Ovary (tissue), 9 donors: ENCODE measurements around the gene HSPBP1. TPM values are rescaled to one million over a fixed set of nuclear protein-coding genes. Genes with fewer than 3 reads are reported as not detected.
A peak's percentile ranks its signal among the peaks of the same experiment; 100 is the strongest.

Experiments used
- DNase-seq, 5 donors: peaks; one replicate each; pipeline ENCODE4 v3.0.0-alpha.2; 2019 to 2020
- H3K27ac ChIP-seq, 2 donors: fragments of 200-600 bp; one replicate each; pipeline versions ENCODE4 v1.5.1 to v1.8.0; 2019 to 2022
- H3K27me3 ChIP-seq: fragments of 200-600 bp; one replicate; pipeline ENCODE4 v1.8.0; 2022
- H3K36me3 ChIP-seq: fragments of 200-600 bp; sonication (generic); one replicate; pipeline ENCODE4 v1.5.1; 2019
- H3K4me1 ChIP-seq: one replicate; pipeline ENCODE4 v1.8.1; 2013; ENCODE audit warnings: mild to moderate bottlenecking, moderate library complexity; ENCODE audit not compliant: insufficient read depth
- H3K4me3 ChIP-seq: fragments of 200-600 bp; sonication (generic); one replicate; pipeline ENCODE4 v1.5.1; 2017
- H3K9me3 ChIP-seq, 2 donors: fragments of 200-600 bp in 1 of 2; sonication (generic) in 1 of 2; one replicate each; pipeline versions ENCODE4 v1.5.1 to v1.8.1; 2013 to 2019; ENCODE audit warnings: mild to moderate bottlenecking in 1 of 2, moderate library complexity in 1 of 2
- CTCF ChIP-seq, 3 donors: fragments of 450-650 bp in 2 of 3; fragments of 200-600 bp in 1 of 3; IDR thresholded peaks; one replicate each; pipeline versions ENCODE4 v1.5.1 to v1.8.0; 2016 to 2022; ENCODE audit warnings: antibody characterized with exemption in 3 of 3, mild to moderate bottlenecking in 1 of 3
- EP300 ChIP-seq: sonication (generic); formaldehyde crosslinking; IDR thresholded peaks from one replicate; pipeline ENCODE4 v1.6.1; 2017; ENCODE audit warnings: antibody characterized with exemption
- POLR2A ChIP-seq: fragments of 450-650 bp; IDR thresholded peaks from one replicate; pipeline ENCODE4 v1.6.1; 2017; ENCODE audit warnings: antibody characterized with exemption, mild to moderate bottlenecking, moderate library complexity
- WGBS, 3 donors: extraction: QIAGEN DNeasy Blood & Tissue Kit in 1 of 3; methylation state at CpG; one replicate each; pipeline versions ENCODE4 v1.1.5 to v1.1.7; 2013 to 2017; 5-methylcytosine and 5-hydroxymethylcytosine counted together
- intact Hi-C, 4 donors: fragments of 100-400 bp; cut with DNase I; formaldehyde crosslinking; loops; one replicate each; pipeline versions ENCODE4 v1.11.0 to v1.15.1; 2022 to 2023
- polyA plus RNA-seq, 2 donors: library from polyadenylated mRNA; stranded (reverse); fragments of 200-250 nt in 1 of 2; fragments of 350-450 nt in 1 of 2; fragmentation: Illumina TruSeq in 1 of 2; extraction: RNeasy Lipid Tissue Mini Kit (QIAGEN cat#74804) in 1 of 2; gene quantifications; one replicate each; pipeline ENCODE4 v1.2.3, GENCODE V29; 2013 to 2014
- total RNA-seq, 7 donors: library from RNA; depleted of rRNA in 2 of 7; stranded (reverse); fragments of >200 nt in 2 of 7; fragmentation: NEBNext Ultra II Directional in 3 of 7; extraction: Animal tissue kit (Norgen Biotek cat#: 25700) in 3 of 7; gene quantifications; one replicate each; pipeline versions ENCODE4 v1.1.0 to v1.2.4, GENCODE V29; 2016 to 2023
- donor health status: DM: no; HTN: no; CAD: no; lungs with moderate emphysema.
- donor health status: DM: no; HTN: no; CAD: no.
- donor health status: Bipolar disorder and iron deficiency.
- donor health status: DM: yes; HTN: yes; CAD: no.
- donor health status: DM: no; HTN: no; CAD: no.
- donor health status: DM: yes; HTN: yes; CAD: no.

The HSPBP1 gene
- total and polyA plus RNA-seq, 9 donors: 3.6 to 40.7 (median 31.8) TPM

- H3K4me3 ChIP-seq: no peak overlapping the region
- no peak overlapping the region for H3K27ac ChIP-seq
- H3K27me3 ChIP-seq: no peaks in the 10 kb centered on the region
- no peaks in the 10 kb centered on the region for H3K4me1 ChIP-seq
- intact Hi-C loops: no loop called here
- 89 to 94% (median 92%) methylated on average over 18 of the region's 18 CpGs for WGBS, 3 donors
- H3K36me3 ChIP-seq: no peaks in the 10 kb centered on the region
- no peak for DNase-seq
- no peaks in the 10 kb centered on the region for H3K9me3 ChIP-seq
- TF ChIP-seq EP300 (no peak), POLR2A (no peak), CTCF (IDR thresholded peaks at IDR 0.05) (no peak)
Observed at GRCh38 chr19:55229145-55229788, 50.6 kb downstream of the HSPBP1 start.

DNA sequence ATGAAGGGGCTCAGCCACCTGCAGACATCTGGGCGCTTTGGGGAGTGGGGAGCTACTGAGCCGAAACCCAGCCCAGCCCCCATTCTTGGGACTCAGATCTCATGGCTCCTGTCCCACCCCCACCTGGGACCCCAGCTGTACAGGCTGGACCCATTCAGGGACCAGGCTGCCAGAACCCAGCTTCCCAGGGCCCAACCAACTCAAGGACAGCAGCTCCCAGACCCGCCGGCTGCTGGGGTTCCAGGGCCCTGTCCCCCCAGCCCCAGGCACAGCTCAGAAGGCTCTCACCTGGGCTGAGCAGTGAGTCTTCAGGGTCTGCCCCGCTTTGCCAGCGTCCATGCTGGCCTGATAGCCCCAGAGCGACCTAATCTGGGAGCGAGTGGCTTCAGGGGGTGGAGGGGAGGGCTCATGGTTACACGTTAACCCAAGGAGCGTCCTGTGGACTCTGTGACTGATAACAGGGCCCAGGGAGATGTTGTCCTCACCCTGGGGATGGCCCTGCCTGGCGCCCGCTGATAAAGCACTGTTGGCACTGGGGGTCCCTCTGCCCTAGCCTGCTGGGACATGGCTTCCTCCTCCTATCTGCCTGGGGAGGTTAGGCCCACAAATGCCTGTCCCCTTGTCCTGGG is 51.4 kb downstream of the HSPBP1 start, which contains the start of gene TMEM86B:
TMEM86B (minus strand) TSS at position 361 of the 629 bp plus-strand sequence; CDS start at position 339, 22 bp downstream.
- Histone ChIP-seq H3K27me3 (no peaks in the 10 kb centered on the region), H3K9me3 (no peaks in the 10 kb centered on the region), H3K4me1 (no peaks in the 10 kb centered on the region), H3K4me3 (no peak within 1 kb of the TSS), H3K36me3 (no peaks in the 10 kb centered on the region), H3K27ac (no peak within 1 kb of the TSS)
- no peak for TF ChIP-seq POLR2A
- no peak for TF ChIP-seq CTCF (IDR thresholded peaks at IDR 0.05)
- no peak for TF ChIP-seq EP300
- intact Hi-C loops: no loop called here
- 79 to 89% (median 84%) methylated on average over 11 to 12 of the region's 12 CpGs for WGBS, 3 donors
- no peak for DNase-seq

DNA sequence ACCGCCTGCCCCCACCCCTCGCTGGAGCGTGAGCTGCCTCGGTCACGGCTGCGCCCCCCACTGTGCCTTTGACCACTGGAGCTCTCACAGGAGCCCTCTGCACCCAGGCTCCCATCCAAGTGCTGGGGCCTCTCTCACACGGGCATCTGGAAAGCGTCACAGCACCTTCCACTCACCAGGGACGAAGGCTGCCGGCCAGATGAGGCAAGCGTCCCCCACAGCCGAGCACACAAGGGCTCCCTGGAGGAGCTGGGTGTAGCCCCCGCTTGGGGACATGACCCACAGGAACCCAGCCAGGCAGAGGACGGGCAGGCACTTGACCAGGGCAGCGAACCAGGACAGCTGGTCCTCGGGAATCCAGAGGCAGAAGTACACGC is 51.9 kb downstream of the HSPBP1 start:
- 58 to 61% (median 58%) methylated on average over 17 of the region's 17 CpGs for WGBS, 3 donors
- H3K27ac ChIP-seq: no peak overlapping the region
- intact Hi-C loops: no loop called here

More for the DNA sequence above, 51.9 kb downstream of the HSPBP1 start:
- Histone ChIP-seq H3K36me3 (no peaks in the 10 kb centered on the region), H3K4me3 (no peak overlapping the region), H3K4me1 (no peaks in the 10 kb centered on the region), H3K27me3 (no peaks in the 10 kb centered on the region), H3K9me3 (no peaks in the 10 kb centered on the region)
- peak in 1 of 5 donors; percentile 28 for DNase-seq
- no peak for TF ChIP-seq CTCF (IDR thresholded peaks at IDR 0.05)
- TF ChIP-seq POLR2A: no peak
- TF ChIP-seq EP300: no peak
